H1 (cell line): ENCODE data around the gene DGKH. TPM values are rescaled to one million over a fixed set of nuclear protein-coding genes. Genes with fewer than 3 reads are reported as not detected.

Experiments
- CTCF ChIA-PET: fragments of 300-600 bp; sonication (Branson Sonifier 250); formaldehyde crosslinking; loops from one replicate; lab custom pipeline; 2021; ENCODE audit not compliant: partially characterized antibody; lab: Charles Lee
- POLR2A ChIA-PET: fragments of 300-600 bp; sonication (Branson Sonifier 250); formaldehyde crosslinking; loops from one replicate; lab custom pipeline; 2021; ENCODE audit warnings: inconsistent platforms; ENCODE audit not compliant: partially characterized antibody; lab: Charles Lee
- DNase-seq, 2 experiments: peaks; one replicate each; pipeline versions ENCODE4 v3.0.0 to v3.0.0-alpha.2; 2010 to 2022; ENCODE audit warnings: low spot score in 2 of 2, low read depth in 1 of 2, mixed read lengths in 1 of 2
- FAIRE-seq: peaks from 2 replicates; lab custom pipeline; 2011; peaks lifted over from hg19 to GRCh38; lab: Jason Lieb, UNC
- H2AFZ ChIP-seq: 2 replicates; pipeline ENCODE4 v1.8.1; 2012; ENCODE audit warnings: low read length, inconsistent platforms
- H2AK5ac ChIP-seq: 2 replicates; pipeline ENCODE4 v1.6.1; 2013; ENCODE audit warnings: low read depth, low read length
- H2BK120ac ChIP-seq: replicated peaks from 2 replicates; pipeline ENCODE3; 2013; ENCODE audit warnings: low read depth, low read length, inconsistent platforms
- H2BK12ac ChIP-seq: 2 replicates; pipeline ENCODE4 v1.6.1; 2013; ENCODE audit warnings: low read depth, low read length
- H2BK15ac ChIP-seq: 2 replicates; pipeline ENCODE4 v1.6.1; 2013; ENCODE audit warnings: low read length
- H2BK20ac ChIP-seq: 2 replicates; pipeline ENCODE4 v1.6.1; 2013; ENCODE audit warnings: low read length
- H2BK5ac ChIP-seq: 2 replicates; pipeline ENCODE4 v1.6.1; 2013; ENCODE audit warnings: low read depth, low read length
- H3K14ac ChIP-seq: 2 replicates; pipeline ENCODE4 v1.6.1; 2013; ENCODE audit warnings: inconsistent platforms; ENCODE audit not compliant: insufficient read length
- H3K18ac ChIP-seq: 2 replicates; pipeline ENCODE4 v1.6.1; 2013; ENCODE audit warnings: low read length; ENCODE audit errors: extremely low read depth
- H3K23ac ChIP-seq: 2 replicates; pipeline ENCODE4 v1.6.1; 2013; ENCODE audit warnings: inconsistent platforms; ENCODE audit not compliant: insufficient read length
- H3K23me2 ChIP-seq: 2 replicates; pipeline ENCODE4 v1.6.1; 2013; ENCODE audit warnings: low read depth, low read length
- H3K27ac ChIP-seq: 2 replicates; pipeline ENCODE4 v1.6.1; 2011; ENCODE audit warnings: low read depth, low read length, inconsistent platforms
- H3K27me3 ChIP-seq, 4 experiments: replicated peaks in 1 of 4; 1 replicate in 1 of 4; 2 replicates in 3 of 4; pipeline versions ENCODE4 v1.6.1 to v1.8.1; 2011 to 2013; ENCODE audit warnings: low read length in 3 of 4, mild to moderate bottlenecking in 3 of 4, inconsistent platforms in 2 of 4, mixed read lengths in 2 of 4, moderate library complexity in 1 of 4; ENCODE audit not compliant: control insufficient read depth in 3 of 4, insufficient read depth in 3 of 4; ENCODE audit errors: extremely low read depth in 1 of 4
- H3K36me3 ChIP-seq, 4 experiments: 2 replicates each; pipeline versions ENCODE4 v1.6.1 to v1.8.1; 2011 to 2013; ENCODE audit warnings: mild to moderate bottlenecking in 4 of 4, low read length in 3 of 4, moderate library complexity in 2 of 4, control low read depth in 1 of 4, inconsistent platforms in 1 of 4; ENCODE audit not compliant: insufficient read depth in 4 of 4, control insufficient read depth in 2 of 4
- H3K4ac ChIP-seq: replicated peaks from 2 replicates; pipeline ENCODE3; 2013; ENCODE audit warnings: low read length, low read depth, mixed read lengths, inconsistent platforms; ENCODE audit not compliant: insufficient read length
- H3K4me1 ChIP-seq, 4 experiments: replicated peaks in 1 of 4; 1 replicate in 1 of 4; 2 replicates in 3 of 4; pipeline versions ENCODE4 v1.6.1 to v1.8.1; 2011 to 2013; ENCODE audit warnings: low read length in 3 of 4, inconsistent platforms in 2 of 4, mixed read lengths in 1 of 4; ENCODE audit not compliant: insufficient read depth in 4 of 4, control insufficient read depth in 3 of 4
- H3K4me2 ChIP-seq, 2 experiments: 2 replicates each; pipeline versions ENCODE4 v1.6.1 to v1.8.1; 2011 to 2013; ENCODE audit warnings: low read depth in 2 of 2, low read length in 2 of 2, control low read depth in 1 of 2, inconsistent platforms in 1 of 2, mild to moderate bottlenecking in 1 of 2; ENCODE audit not compliant: insufficient read depth in 1 of 2
- H3K4me3 ChIP-seq, 4 experiments: fragments of 200-600, 300-600 bp in 1 of 4; sonication (generic), shearing (Covaris generic), sonication (Bioruptor Twin) in 1 of 4; 2 replicates each; pipeline versions ENCODE4 v1.5.1 to v1.8.1; 2011 to 2016; ENCODE audit warnings: low read length in 4 of 4, low read depth in 3 of 4, control low read depth in 2 of 4, inconsistent platforms in 2 of 4, mild to moderate bottlenecking in 2 of 4, mixed read lengths in 1 of 4, moderate library complexity in 1 of 4; ENCODE audit not compliant: insufficient read depth in 2 of 4; ENCODE audit errors: extremely low read depth in 1 of 4
- H3K56ac ChIP-seq: replicated peaks from 2 replicates; pipeline ENCODE3; 2013; ENCODE audit warnings: low read depth, mild to moderate bottlenecking, mixed read lengths, low read length, inconsistent platforms; ENCODE audit not compliant: insufficient read length
- H3K79me1 ChIP-seq: 2 replicates; pipeline ENCODE4 v1.6.1; 2013; ENCODE audit warnings: low read depth, low read length, control low read depth
- H3K79me2 ChIP-seq, 2 experiments: 2 replicates each; pipeline versions ENCODE4 v1.6.1 to v1.8.1; 2012 to 2013; ENCODE audit warnings: low read length in 2 of 2, mild to moderate bottlenecking in 2 of 2, inconsistent platforms in 1 of 2; ENCODE audit not compliant: insufficient read depth in 2 of 2, control insufficient read depth in 1 of 2
- H3K9ac ChIP-seq, 4 experiments: replicated peaks in 1 of 4; 1 replicate in 1 of 4; 2 replicates in 3 of 4; pipeline versions ENCODE4 v1.6.1 to v1.8.1; 2011 to 2013; ENCODE audit warnings: low read depth in 3 of 4, low read length in 3 of 4, control low read depth in 2 of 4, mild to moderate bottlenecking in 2 of 4, moderate library complexity in 2 of 4, inconsistent platforms in 1 of 4; ENCODE audit errors: extremely low read depth in 1 of 4
- H3K9me3 ChIP-seq, 2 experiments: 2 replicates each; pipeline versions ENCODE4 v1.6.1 to v1.8.1; 2012 to 2013; ENCODE audit warnings: mild to moderate bottlenecking in 2 of 2, moderate library complexity in 2 of 2, control low read depth in 1 of 2, inconsistent platforms in 1 of 2, low read depth in 1 of 2, low read length in 1 of 2, mixed read lengths in 1 of 2; ENCODE audit not compliant: insufficient read depth in 2 of 2
- H4K20me1 ChIP-seq, 2 experiments: replicated peaks in 1 of 2; 2 replicates each; pipeline versions ENCODE3 to v1.8.1; 2011 to 2013; ENCODE audit warnings: inconsistent platforms in 2 of 2, low read length in 2 of 2, mild to moderate bottlenecking in 1 of 2; ENCODE audit not compliant: insufficient read depth in 2 of 2, control insufficient read depth in 1 of 2
- H4K5ac ChIP-seq: 2 replicates; pipeline ENCODE4 v1.6.1; 2013; ENCODE audit warnings: low read length, low read depth, mixed read lengths, inconsistent platforms; ENCODE audit not compliant: insufficient read length
- H4K8ac ChIP-seq: 2 replicates; pipeline ENCODE4 v1.8.0; 2013; ENCODE audit warnings: mild to moderate bottlenecking, moderate library complexity, low read length, inconsistent platforms; ENCODE audit not compliant: insufficient read depth; ENCODE audit errors: extremely low read depth
- H4K91ac ChIP-seq: replicated peaks from 2 replicates; pipeline ENCODE3; 2013; ENCODE audit warnings: low read length, mixed read lengths, inconsistent platforms; ENCODE audit not compliant: insufficient read length
- E2F6 ChIP-seq: IDR thresholded peaks from 2 replicates; pipeline ENCODE4 v1.6.1; 2012; ENCODE audit warnings: inconsistent platforms
- EP300 ChIP-seq, 2 experiments: IDR thresholded peaks; 1 replicate in 1 of 2; 2 replicates in 1 of 2; pipeline ENCODE4 v1.6.1; 2011 to 2012; ENCODE audit warnings: low read depth in 2 of 2, low read length in 2 of 2, mild to moderate bottlenecking in 2 of 2, borderline replicate concordance in 1 of 2, inconsistent platforms in 1 of 2, moderate library complexity in 1 of 2
- WGBS, 2 experiments: shearing (Covaris generic) in 1 of 2; methylation state at CpG; one replicate each; pipeline versions ENCODE4 v1.1.6 to v1.1.7; 2013 to 2015; ENCODE audit warnings: low lambda C conversion rate in 2 of 2, mixed read lengths in 2 of 2, inconsistent platforms in 1 of 2, low coverage in 1 of 2, missing lambda C conversion rate in 1 of 2; ENCODE audit not compliant: insufficient replicate concordance in 2 of 2, insufficient coverage in 1 of 2, insufficient read length in 1 of 2; ENCODE audit errors: extremely low coverage in 1 of 2, missing lambda C conversion rate in 1 of 2; 5-methylcytosine and 5-hydroxymethylcytosine counted together
- polyA plus RNA-seq, 7 experiments: library from polyadenylated mRNA; depleted of rRNA in 3 of 7; stranded (reverse) in 5 of 7; unstranded in 2 of 7; fragments of >200 nt in 5 of 7; fragments of 200-250 nt in 2 of 7; gene quantifications; 1 replicate in 5 of 7; 2 replicates in 1 of 7; 4 replicates in 1 of 7; pipeline versions ENCODE4 v1.2.1 to v1.2.3, GENCODE V29; 2011 to 2013; ENCODE audit warnings: missing spikeins in 2 of 7, mixed read lengths in 2 of 7
- total RNA-seq: library from RNA; stranded (reverse); fragmentation: NEBNext Ultra II Directional; extraction: Animal tissue kit (Norgen Biotek cat#: 25700); gene quantifications from 2 replicates; pipeline ENCODE4 v1.2.1, GENCODE V29; 2021

Gene DGKH
- total and polyA plus RNA-seq, 2 of the 8 experiments (the other 6 are each of a cell fraction or from before 2014, with no cell fraction given): 2.1 to 7.9 TPM

GRCh38 chr13:42001580-42001979, 46.9 kb upstream of the DGKH start:
- peak overlapping the region; percentile 96 for H2AFZ ChIP-seq
- peaks cover 0 to 11% (median 2%) of the 10 kb centered on the region in 4 experiments; a peak in 4 of 7 replicates for H3K4me1 ChIP-seq
- H3K79me2 ChIP-seq: no peaks in the 10 kb centered on the region
- no peak overlapping the region for H4K91ac ChIP-seq
- FAIRE-seq (no peak), DNase-seq (peak; percentile 3 to 50)
- 0 out of 2 replicates have a peak, but pooled peaks have one; percentile 20 for TF ChIP-seq E2F6
- TF ChIP-seq EP300 (IDR thresholded peaks at IDR 0.05; ENCODE audit: borderline replicate concordance in 1 of 2, low read depth in 2 of 2, low read length in 2 of 2): no peak
- 83% methylated on average over 6 of the region's 6 CpGs; no CpG with 5 or more reads in 1 of the 2 experiments for WGBS, 2 experiments
- H2BK5ac ChIP-seq: no peak overlapping the region
- no peaks in the 10 kb centered on the region for H3K23me2 ChIP-seq
- H3K4me2 ChIP-seq: 0 out of 4 replicates have a peak overlapping the region, but pooled peaks of 1 of the 2 experiments have one; percentile 40
- no peak overlapping the region for H3K14ac ChIP-seq
- H4K8ac ChIP-seq: peak overlapping the region; percentile 75; the same call in 1 of the 2 replicates
- no peaks in the 10 kb centered on the region for H3K79me1 ChIP-seq
- H3K27ac ChIP-seq: no peak overlapping the region
- H4K5ac ChIP-seq: no peak overlapping the region
- H2BK120ac ChIP-seq: no peak overlapping the region
- no peak overlapping the region for H2AK5ac ChIP-seq
- CTCF ChIA-PET: no interaction called here
- no peaks in the 10 kb centered on the region for H3K27me3 ChIP-seq
- no peak overlapping the region for H3K56ac ChIP-seq
- POLR2A ChIA-PET: interaction anchor here (0.9 to 1.5 kb wide), 2 partner anchors 10 to 47 kb away, joined by 3 to 4 read pairs; partner anchors contain the start of gene DGKH
- no peak overlapping the region for H3K4ac ChIP-seq
- no peak overlapping the region for H3K9ac ChIP-seq
- no peaks in the 10 kb centered on the region for H4K20me1 ChIP-seq
- no peak overlapping the region for H3K23ac ChIP-seq
- H3K9me3 ChIP-seq: no peaks in the 10 kb centered on the region
- H3K18ac ChIP-seq: peak overlapping the region; percentile 39; the same call in 1 of the 2 replicates
- no peaks in the 10 kb centered on the region for H3K36me3 ChIP-seq
- H2BK15ac ChIP-seq: no peak overlapping the region
- H3K4me3 ChIP-seq: no peak overlapping the region
- no peak overlapping the region for H2BK20ac ChIP-seq
- 0 out of 2 replicates have a peak overlapping the region, but pooled peaks have one; percentile 23 for H2BK12ac ChIP-seq
